RCC 7860 (cell line): Measurements from ENCODE around the gene FRMD4B.
"Not testable (repeated sequence)": the region's sequence is repeated elsewhere in the genome, so short reads cannot be mapped to it uniquely, and the experiment has no call there.

ENCODE experiments used
- DNase-seq: peaks from one replicate; pipeline ENCODE4 v3.0.0-alpha.2; 2015; ENCODE audit warnings: low spot score
- FAIRE-seq: peaks from 2 replicates; lab custom pipeline; 2012; peaks lifted over from hg19 to GRCh38; lab: Jason Lieb, UNC

The FRMD4B gene

GRCh38 chr3:69252141-69252540, 133.7 kb downstream of the FRMD4B start:
- no peak for DNase-seq
- FAIRE-seq, result no peak

- DNase-seq (no peak), FAIRE-seq (no peak)
Observed at GRCh38 chr3:69251078-69251805, 134.6 kb downstream of the FRMD4B start.

- peak; percentile 86 for FAIRE-seq
Observed at GRCh38 chr3:69250014-69250413, 135.9 kb downstream of the FRMD4B start.

GRCh38 chr3:69249001-69249400, 136.9 kb downstream of the FRMD4B start:
- DNase-seq (no peak), FAIRE-seq (no peak)

More at GRCh38 chr3:69250014-69250413, 135.9 kb downstream of the FRMD4B start:
- DNase-seq, result peak; percentile 77

- FAIRE-seq, result peak; percentile 93
- DNase-seq, result peak; percentile 68
Observed at GRCh38 chr3:69248436-69248835, 137.5 kb downstream of the FRMD4B start.

GRCh38 chr3:69246612-69247011, 139.3 kb downstream of the FRMD4B start:
- no peak for DNase-seq
- FAIRE-seq, result no peak

- FAIRE-seq (no peak), DNase-seq (no peak)
Observed at GRCh38 chr3:69244039-69244438, 141.8 kb downstream of the FRMD4B start.

- no peak for DNase-seq
- FAIRE-seq, result no peak
Observed at GRCh38 chr3:69241769-69242168, 144.1 kb downstream of the FRMD4B start.

GRCh38 chr3:69240651-69241568, 145.0 kb downstream of the FRMD4B start:
- DNase-seq (no peak), FAIRE-seq (no peak)

- FAIRE-seq (no peak), DNase-seq (no peak)
Observed at GRCh38 chr3:69239063-69239462, 146.8 kb downstream of the FRMD4B start.

GRCh38 chr3:69236812-69237707, 148.8 kb downstream of the FRMD4B start:
- FAIRE-seq (no peak), DNase-seq (no peak)

GRCh38 chr3:69235882-69236281, 150.0 kb downstream of the FRMD4B start:
- no peak for DNase-seq
- no peak for FAIRE-seq

GRCh38 chr3:69235227-69235626, 150.7 kb downstream of the FRMD4B start:
- not testable (repeated sequence) for FAIRE-seq, DNase-seq

- FAIRE-seq, result no peak
- no peak for DNase-seq
Observed at GRCh38 chr3:69232482-69232881, 153.4 kb downstream of the FRMD4B start.

- FAIRE-seq, result peak; percentile 82
- peak; percentile 56 for DNase-seq
Observed at GRCh38 chr3:69231929-69232440, 153.9 kb downstream of the FRMD4B start.

GRCh38 chr3:69226071-69226470, 159.8 kb downstream of the FRMD4B start:
- FAIRE-seq (no peak), DNase-seq (no peak)

GRCh38 chr3:69219101-69219708, 166.7 kb downstream of the FRMD4B start:
- FAIRE-seq (no peak), DNase-seq (no peak)

GRCh38 chr3:69218079-69218478, 167.8 kb downstream of the FRMD4B start:
- DNase-seq (no peak), FAIRE-seq (no peak)

GRCh38 chr3:69216981-69217380, 168.9 kb downstream of the FRMD4B start:
- no peak for DNase-seq
- no peak for FAIRE-seq

- DNase-seq, result peak; percentile 7
- FAIRE-seq, result no peak
Observed at GRCh38 chr3:69214241-69214640, 171.6 kb downstream of the FRMD4B start.
